T-helper 2 cell treated with Interferon-gamma antibody and Interleukin-4, amounts not matched to agents 100 ng/mL and 5 ng/mL, for 36 hours (primary cell): ENCODE measurements around the gene ZNFX1. TPM values are rescaled to one million over a fixed set of nuclear protein-coding genes. Genes with fewer than 3 reads are reported as not detected.
"Not testable (repeated sequence)": the region's sequence is repeated elsewhere in the genome, so short reads cannot be mapped to it uniquely, and the experiment has no call there.

Experiments used
- intact Hi-C: fragments of 100-400 bp; cut with micrococcal nuclease; formaldehyde crosslinking; loops from one replicate; pipeline ENCODE4 v1.15.1; 2023
- total RNA-seq: library from RNA; stranded (reverse); gene quantifications from 2 replicates; pipeline ENCODE4 v1.2.3, GENCODE V29; 2022

The ZNFX1 gene
- total RNA-seq, 1 donor from 2014 or later: 63.4 TPM

DNA sequence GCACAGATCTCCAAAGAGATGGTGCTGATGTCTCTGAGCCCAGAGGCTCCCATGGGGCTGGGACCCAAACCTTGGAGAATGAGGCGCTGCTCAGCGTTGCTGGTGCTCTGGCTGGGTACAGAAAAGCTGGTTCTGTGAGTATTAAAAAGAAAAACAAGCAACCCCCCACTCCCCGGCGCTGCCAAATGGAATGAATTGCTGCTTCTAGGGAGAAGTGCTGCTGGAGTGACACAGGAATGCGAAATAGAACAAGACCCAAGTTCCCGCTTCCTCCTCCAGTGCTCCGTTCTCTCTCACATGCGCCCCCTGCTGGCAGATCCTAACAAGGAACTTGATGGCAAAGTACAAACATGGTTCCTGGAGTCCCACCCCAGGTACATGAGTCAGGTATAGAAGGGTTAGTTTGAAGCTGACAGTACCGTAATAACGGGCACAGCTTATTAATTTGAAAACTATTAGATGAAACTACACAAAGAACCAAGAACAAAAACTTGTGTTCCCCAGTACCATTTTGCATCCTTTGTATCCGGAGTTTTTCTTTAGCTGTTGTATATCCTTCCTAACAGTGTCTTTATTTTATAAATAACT lies 60.8 kb downstream of the ZNFX1 start:
- intact Hi-C loops: loop anchor here (1.0 kb wide), 1 partner anchor 84 kb away; no protein-coding TSS in a partner anchor

- intact Hi-C loops: no loop called here
Measured at GRCh38 chr20:49215232-49215631, 62.6 kb downstream of the ZNFX1 start.

DNA sequence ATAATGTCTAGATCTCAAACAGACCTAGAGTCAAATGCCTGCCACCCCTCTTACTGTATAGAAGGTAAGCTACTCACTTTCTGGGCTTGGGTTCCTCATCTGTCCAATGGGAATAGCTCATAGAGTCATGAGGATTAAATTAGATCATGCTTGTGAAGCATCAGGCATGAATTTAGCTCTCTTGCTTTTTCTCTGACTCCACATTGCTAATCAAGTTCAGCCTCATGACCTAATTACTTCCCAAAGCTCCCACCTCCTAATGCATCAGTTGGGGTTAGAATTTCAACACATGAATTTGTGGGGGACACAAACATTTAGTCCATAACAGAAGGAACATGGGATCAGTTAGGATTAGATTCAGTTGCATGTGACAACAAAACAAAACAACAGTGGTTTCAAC lies 63.3 kb downstream of the ZNFX1 start:
- intact Hi-C loops: no loop called here

GRCh38 chr20:49210757-49211110 lies 67.1 kb downstream of the ZNFX1 start:
- intact Hi-C loops: no loop called here

DNA sequence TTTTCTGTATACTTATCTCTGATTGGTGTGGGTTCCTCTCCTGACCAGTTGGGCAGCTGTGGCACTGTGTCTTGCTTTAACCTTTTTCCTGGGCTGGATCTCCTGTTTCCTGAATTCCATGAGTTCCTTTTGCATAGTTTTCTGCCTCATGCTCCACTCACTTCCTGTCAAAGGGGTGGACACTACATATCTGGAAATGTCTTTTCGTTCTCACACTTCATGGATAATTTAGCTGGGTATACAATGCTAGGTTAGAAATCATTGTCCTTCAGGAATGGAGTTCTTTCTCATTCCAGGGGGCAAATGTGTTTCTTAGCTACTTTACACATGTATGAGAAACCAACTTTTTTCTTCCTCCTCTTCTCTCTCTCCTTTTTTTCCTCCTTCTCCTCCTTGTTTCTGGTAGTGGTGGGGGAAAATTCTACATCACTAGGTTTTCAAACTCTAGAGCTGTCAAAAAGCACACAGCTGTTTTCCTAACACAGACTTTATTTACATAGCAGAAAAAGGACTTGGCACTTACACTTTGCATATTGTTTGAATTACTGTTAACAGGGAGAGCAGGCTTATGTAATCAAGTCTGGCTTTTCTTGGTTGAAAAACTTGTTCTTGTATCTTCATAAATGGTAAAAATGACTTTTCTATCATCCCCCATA lies 67.6 kb downstream of the ZNFX1 start:
- intact Hi-C loops: no loop called here

- intact Hi-C loops: no loop called here
Measured at GRCh38 chr20:49207076-49207475, 70.8 kb downstream of the ZNFX1 start.

DNA sequence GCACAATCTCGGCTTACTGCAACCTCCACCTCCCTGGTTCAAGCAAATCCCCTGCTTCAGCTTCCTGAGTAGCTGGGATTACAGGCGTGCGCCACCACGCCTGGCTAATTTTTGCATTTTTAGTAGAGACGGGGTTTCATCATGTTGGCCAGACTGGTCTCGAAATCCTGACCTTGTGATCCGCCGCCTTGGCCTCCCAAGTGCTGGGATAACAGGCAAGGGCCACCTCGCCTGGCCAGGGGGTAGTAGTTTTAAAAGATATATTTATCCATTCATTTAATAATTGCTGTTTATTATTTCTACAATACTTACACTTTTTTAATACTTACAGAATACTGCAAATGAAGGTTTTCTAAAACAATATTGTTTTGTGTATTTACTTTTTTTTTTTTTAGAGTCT lies 74.1 kb downstream of the ZNFX1 start:
- intact Hi-C loops: no loop called here

DNA sequence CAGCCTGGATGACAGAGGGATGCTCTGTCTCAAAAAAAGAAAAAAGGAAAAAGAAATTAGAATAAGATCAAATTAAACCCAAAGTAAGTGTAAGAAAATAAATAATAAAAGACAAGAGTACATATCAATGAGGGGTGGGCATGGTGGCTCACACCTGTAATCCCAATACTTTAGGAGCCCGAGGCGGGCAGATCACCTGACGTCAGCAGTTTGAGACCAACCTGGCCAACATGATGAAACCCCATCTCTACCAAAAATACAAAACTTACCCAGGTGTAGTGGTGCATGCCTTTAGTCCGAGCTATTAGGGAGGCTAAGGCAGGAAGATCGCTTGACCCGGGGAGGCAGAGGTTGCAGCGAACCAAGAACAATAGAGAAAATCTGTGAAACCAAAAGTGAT lies 74.8 kb downstream of the ZNFX1 start:
- intact Hi-C loops: no loop called here

- intact Hi-C loops: no loop called here
Measured at GRCh38 chr20:49199729-49200293, 78.0 kb downstream of the ZNFX1 start.

GRCh38 chr20:49192944-49193518 lies 84.8 kb downstream of the ZNFX1 start:
- intact Hi-C loops: not testable (repeated sequence)

Other genes with a start within 250 kb of the ZNFX1 start
- 92.0 and 92.7 TPM in 2 replicates for gene CSE1L, start 231.7 kb downstream of the ZNFX1 start, total RNA-seq
- gene STAU1, start 89.7 kb downstream of the ZNFX1 start, total RNA-seq: 48.6 and 51.0 TPM in 2 replicates
- gene DDX27, start 58.6 kb downstream of the ZNFX1 start, total RNA-seq: 43.6 and 43.8 TPM in 2 replicates
- 0.02 and 0.39 TPM in 2 replicates for gene KCNB1, start 204.6 kb upstream of the ZNFX1 start, total RNA-seq